GM10266 (cell line): ENCODE measurements around the gene CCDC93.

Experiments
- DNase-seq: peaks from one replicate; pipeline ENCODE4 v3.0.0; 2012; ENCODE audit errors: extremely low spot score
- TF ChIP-seq, protein P1 (sequence below): IDR thresholded peaks from 2 replicates; pipeline ENCODE4 v1.5.1; 2012; ENCODE audit warnings: mild to moderate bottlenecking, low read depth; ENCODE audit not compliant: control insufficient read depth, insufficient read depth; ENCODE audit errors: missing control alignments

Gene CCDC93

GRCh38 chr2:118013724-118014491 lies at the start of gene CCDC93:
TSS of gene CCDC93 (minus strand) at chr2:118014070. CDS start at chr2:118013995, 75 bp downstream.
- peak; percentile 97 for DNase-seq
- TF ChIP-seq, protein P1, sequence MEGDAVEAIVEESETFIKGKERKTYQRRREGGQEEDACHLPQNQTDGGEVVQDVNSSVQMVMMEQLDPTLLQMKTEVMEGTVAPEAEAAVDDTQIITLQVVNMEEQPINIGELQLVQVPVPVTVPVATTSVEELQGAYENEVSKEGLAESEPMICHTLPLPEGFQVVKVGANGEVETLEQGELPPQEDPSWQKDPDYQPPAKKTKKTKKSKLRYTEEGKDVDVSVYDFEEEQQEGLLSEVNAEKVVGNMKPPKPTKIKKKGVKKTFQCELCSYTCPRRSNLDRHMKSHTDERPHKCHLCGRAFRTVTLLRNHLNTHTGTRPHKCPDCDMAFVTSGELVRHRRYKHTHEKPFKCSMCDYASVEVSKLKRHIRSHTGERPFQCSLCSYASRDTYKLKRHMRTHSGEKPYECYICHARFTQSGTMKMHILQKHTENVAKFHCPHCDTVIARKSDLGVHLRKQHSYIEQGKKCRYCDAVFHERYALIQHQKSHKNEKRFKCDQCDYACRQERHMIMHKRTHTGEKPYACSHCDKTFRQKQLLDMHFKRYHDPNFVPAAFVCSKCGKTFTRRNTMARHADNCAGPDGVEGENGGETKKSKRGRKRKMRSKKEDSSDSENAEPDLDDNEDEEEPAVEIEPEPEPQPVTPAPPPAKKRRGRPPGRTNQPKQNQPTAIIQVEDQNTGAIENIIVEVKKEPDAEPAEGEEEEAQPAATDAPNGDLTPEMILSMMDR = no peak

DNA sequence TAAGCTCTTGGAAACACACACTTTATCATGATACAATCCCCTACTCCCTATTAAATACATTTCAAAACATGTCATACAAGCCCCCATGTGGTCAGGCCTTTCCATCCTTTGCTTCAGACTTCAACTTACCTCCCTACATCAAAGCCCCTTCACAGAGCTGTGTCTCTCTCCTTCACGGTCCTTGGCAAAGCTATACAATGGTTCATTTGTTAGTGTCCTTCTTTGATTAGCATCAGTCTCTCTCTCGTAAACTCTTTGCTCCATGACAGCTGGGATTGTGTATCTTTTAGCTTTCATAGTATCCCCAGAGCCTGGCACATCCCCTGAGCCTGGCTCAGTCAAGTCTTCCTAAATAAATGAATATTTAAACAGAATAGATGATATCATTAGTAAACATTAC lies 48.8 kb upstream of the CCDC93 start:
- TF ChIP-seq, protein P1 = no peak

GRCh38 chr2:118062048-118062447 lies 48.2 kb upstream of the CCDC93 start:
- TF ChIP-seq, protein P1 = no peak
- no peak for DNase-seq

More for the DNA sequence above, 48.8 kb upstream of the CCDC93 start:
- DNase-seq = no peak

- DNase-seq = peak; percentile 23
- TF ChIP-seq, protein P1 = peak; percentile 65
These were observed 47.5 kb upstream of the CCDC93 start for GRCh38 chr2:118061135-118061955.

DNA sequence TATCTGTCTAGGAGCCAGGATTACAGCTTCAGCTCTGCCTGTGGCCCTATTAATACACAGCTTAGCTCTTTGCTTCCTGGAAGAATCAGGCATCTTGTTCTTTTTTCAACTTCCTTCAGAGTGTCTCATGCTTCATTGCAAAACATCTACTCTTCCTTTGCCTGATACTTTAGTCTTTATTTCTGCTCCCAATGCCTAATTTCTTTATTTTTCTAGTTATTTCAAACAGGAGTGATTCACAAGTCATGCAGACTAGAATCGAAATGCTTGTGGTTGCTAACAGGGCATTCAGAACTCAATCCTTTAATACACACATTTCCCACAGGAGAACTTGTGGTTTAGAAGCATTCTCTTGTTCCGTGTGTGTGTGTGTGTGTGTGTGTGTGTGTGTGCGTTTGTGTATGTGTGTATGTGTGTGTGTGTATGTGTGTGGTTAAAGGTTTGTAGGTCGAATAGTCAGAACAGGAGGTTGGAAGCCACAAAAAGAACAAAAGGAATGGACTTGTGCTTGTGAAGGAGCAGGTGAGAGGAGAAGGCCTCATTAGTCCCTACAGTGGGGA lies 46.1 kb upstream of the CCDC93 start:
- TF ChIP-seq, protein P1 = no peak
- no peak for DNase-seq

DNA sequence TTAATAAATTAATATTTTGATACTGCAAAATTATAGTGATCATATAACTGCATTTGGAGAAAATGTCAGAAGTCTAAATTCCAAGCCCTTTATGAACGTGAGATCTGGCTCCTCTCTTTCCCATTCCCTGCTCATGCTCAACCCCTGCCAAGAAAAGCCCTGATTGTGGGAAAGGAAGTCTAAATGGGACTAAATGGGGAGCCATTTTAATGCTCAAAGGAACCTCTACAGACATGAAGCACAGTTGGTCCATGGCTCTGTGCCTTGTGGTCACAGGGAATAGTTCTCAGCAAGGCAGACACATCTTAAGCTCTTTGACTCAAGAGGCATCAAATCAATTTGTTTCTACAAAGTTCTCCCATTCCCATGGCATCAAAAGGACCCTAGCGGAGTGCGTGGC lies 45.1 kb upstream of the CCDC93 start:
- TF ChIP-seq, protein P1 = no peak
- no peak for DNase-seq
